ENCODE data around the gene BDKRB2. TPM values are rescaled to one million over a fixed set of nuclear protein-coding genes. Genes with fewer than 3 reads are reported as not detected.

Gene BDKRB2
- polyA plus RNA-seq, 2 of the 4 experiments (the other 2 are of a cell fraction) = 13.9 to 21.6 TPM

DNA sequence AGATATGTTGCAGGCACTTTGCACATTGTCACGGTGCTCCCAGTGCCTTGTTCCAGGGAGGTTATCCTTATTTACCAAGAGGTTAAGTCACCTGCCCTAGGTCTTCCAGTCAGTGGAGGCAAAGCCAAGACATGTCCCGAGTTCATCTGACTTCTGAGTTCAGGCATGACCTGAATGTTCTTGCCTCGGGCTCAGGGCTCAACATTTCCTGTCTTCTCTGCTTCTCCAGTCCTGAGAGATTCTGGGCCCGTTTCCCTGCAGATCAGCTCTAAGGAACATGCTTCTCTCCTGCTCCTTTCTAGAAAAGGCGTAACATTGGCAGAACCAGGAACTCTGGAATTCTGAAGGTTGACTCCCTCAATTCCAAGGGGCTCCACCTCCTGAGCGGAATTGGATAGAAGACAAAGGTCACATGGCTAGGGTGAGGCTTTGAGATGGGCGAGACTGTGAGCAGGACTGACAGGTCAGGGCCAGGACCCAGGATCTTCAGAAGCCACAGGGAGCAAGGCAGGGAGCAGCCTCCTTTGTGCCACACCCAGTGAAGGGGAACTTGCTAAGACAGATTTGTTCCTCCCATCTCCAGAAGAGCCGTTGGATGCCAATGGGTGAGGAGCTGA, 19.9 kb downstream of the BDKRB2 start:
- CTCF ChIA-PET = interaction anchor here (1.3 to 2.5 kb wide), 3 partner anchors 51 to 124 kb away, joined by 4 to 10 read pairs (median 5); no protein-coding TSS in a partner anchor
- H3K27ac ChIP-seq = peak overlapping the region in 1 of 2 experiments; percentile 40; a peak in 1 of 6 replicates
- H3K4me2 ChIP-seq = no peak overlapping the region
- TF ChIP-seq, protein P1, sequence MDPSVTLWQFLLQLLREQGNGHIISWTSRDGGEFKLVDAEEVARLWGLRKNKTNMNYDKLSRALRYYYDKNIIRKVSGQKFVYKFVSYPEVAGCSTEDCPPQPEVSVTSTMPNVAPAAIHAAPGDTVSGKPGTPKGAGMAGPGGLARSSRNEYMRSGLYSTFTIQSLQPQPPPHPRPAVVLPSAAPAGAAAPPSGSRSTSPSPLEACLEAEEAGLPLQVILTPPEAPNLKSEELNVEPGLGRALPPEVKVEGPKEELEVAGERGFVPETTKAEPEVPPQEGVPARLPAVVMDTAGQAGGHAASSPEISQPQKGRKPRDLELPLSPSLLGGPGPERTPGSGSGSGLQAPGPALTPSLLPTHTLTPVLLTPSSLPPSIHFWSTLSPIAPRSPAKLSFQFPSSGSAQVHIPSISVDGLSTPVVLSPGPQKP (IDR thresholded peaks at IDR 0.05; ENCODE audit: low read depth, low read length) = no peak
- no peak; a peak in 1 of 6 replicates for ATAC-seq
- no peaks in the 10 kb centered on the region for H3K9me3 ChIP-seq
- POLR2A ChIA-PET = no interaction called here
- H3K4me1 ChIP-seq = peaks cover 30% of the 10 kb centered on the region
- H3K4me3 ChIP-seq = no peak overlapping the region
- no peak for FAIRE-seq
- 68% methylated on average over 8 of the region's 8 CpGs for WGBS (ENCODE audit: missing lambda C conversion rate)
- DNase-seq (ENCODE audit: low read depth in 1 of 2, low spot score in 1 of 2) = no peak

DNA sequence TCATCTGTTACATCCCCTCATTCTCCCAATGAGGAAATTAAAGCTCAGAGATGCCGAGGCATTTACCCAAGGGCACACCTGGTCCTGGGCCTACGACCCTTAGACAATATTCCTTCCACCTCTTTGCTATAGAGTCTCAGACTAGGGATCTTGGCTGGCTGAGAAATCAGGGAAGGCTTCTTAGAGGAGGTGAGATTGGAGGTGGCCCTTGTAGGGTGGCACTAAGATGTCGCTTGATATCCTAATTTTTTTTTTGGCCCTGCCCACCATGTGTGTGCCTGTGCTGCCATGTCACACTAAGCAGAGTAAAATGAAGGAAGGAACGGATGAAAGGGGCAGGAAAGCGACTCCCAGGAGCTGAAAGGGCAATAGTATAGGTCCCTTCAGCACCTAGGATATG, 20.6 kb downstream of the BDKRB2 start:
- TF ChIP-seq ZNF302 (CRISPR knock-in tag; IDR thresholded peaks at IDR 0.05) (no peak), RNF2 (IDR thresholded peaks at IDR 0.05; ENCODE audit: borderline replicate concordance, low read depth) (no peak), FOXS1 (CRISPR knock-in tag; IDR thresholded peaks at IDR 0.05) (no peak), NR3C1 (IDR thresholded peaks at IDR 0.05) (no peak), HOXA7 (CRISPR knock-in tag; IDR thresholded peaks at IDR 0.05) (no peak), ZFP36 (IDR thresholded peaks at IDR 0.05; ENCODE audit: borderline replicate concordance, partially characterized antibody) (peak; percentile 45)
- TF ChIP-seq, protein P2, sequence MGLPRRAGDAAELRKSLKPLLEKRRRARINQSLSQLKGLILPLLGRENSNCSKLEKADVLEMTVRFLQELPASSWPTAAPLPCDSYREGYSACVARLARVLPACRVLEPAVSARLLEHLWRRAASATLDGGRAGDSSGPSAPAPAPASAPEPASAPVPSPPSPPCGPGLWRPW (IDR thresholded peaks at IDR 0.05) = no peak
- ChIA-PET CTCF (interaction anchor here (0.9 to 2.5 kb wide), 3 partner anchors 9 to 124 kb away, joined by 3 to 10 read pairs (median 5); no protein-coding TSS in a partner anchor), POLR2A (no interaction called here)
- Histone ChIP-seq H3K9me3 (no peaks in the 10 kb centered on the region), H3K27ac (peak overlapping the region in 1 of 2 experiments; percentile 40; a peak in 4 of 6 replicates), H3K4me1 (peaks cover 30% of the 10 kb centered on the region), H3K4me3 (no peak overlapping the region), H3K4me2 (peak overlapping the region; percentile 0; the same call in 2 of the 3 replicates)
- WGBS (ENCODE audit: missing lambda C conversion rate) = 86% methylated on average over 5 of the region's 5 CpGs
- no peak for FAIRE-seq
- no peak for ATAC-seq
- DNase-seq (ENCODE audit: low read depth in 1 of 2, low spot score in 1 of 2) = no peak

DNA sequence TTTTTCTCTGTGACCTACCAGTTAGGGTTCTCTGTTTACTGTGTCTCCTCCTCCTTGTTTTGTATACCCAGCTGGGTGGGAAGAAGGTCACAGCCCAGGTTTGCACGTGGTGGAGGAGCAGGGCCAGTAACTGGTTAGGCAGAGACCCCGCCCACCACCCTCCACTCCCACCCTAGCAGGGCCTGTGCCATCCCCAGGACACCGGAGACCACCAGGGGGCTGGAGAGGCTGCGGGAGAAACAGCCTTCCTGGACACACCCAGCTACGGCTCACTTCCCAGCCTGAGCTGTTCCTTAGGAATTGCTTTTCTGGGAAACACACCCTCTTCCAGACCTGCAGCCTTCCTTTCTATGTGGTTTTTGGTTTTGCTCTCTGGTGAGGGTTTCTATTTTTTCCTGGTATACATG, 21.1 kb downstream of the BDKRB2 start:
- POLR2A ChIA-PET = no interaction called here
- peaks cover 26% of the 10 kb centered on the region for H3K4me1 ChIP-seq
- H3K4me2 ChIP-seq = peak overlapping the region; percentile 0; the same call in 1 of the 3 replicates
- CTCF ChIA-PET = interaction anchor here (0.9 to 2.5 kb wide), 3 partner anchors 9 to 125 kb away, joined by 3 to 10 read pairs (median 5); no protein-coding TSS in a partner anchor
- no peak for FAIRE-seq
- DNase-seq (ENCODE audit: low read depth in 1 of 2, low spot score in 1 of 2) = peak in 1 of 2 experiments; percentile 41
- 34% methylated on average over 3 of the region's 5 CpGs for WGBS (ENCODE audit: missing lambda C conversion rate)
- peak overlapping the region in 1 of 2 experiments; percentile 40; a peak in 4 of 6 replicates for H3K27ac ChIP-seq
- ATAC-seq = peak; percentile 61 to 84
- H3K4me3 ChIP-seq = no peak overlapping the region
- H3K9me3 ChIP-seq = no peaks in the 10 kb centered on the region
- TF ChIP-seq NPAS2 (CRISPR knock-in tag; IDR thresholded peaks at IDR 0.05; ENCODE audit: borderline replicate concordance) (no peak), FOXS1 (CRISPR knock-in tag; IDR thresholded peaks at IDR 0.05) (no peak), SREBF2 (IDR thresholded peaks at IDR 0.05) (no peak), ZSCAN20 (CRISPR knock-in tag; IDR thresholded peaks at IDR 0.05) (no peak), CEBPB (IDR thresholded peaks at IDR 0.05) (no peak), NR3C1 (IDR thresholded peaks at IDR 0.05) (no peak), EP300 (IDR thresholded peaks at IDR 0.05) (no peak)
- TF ChIP-seq, protein P3, sequence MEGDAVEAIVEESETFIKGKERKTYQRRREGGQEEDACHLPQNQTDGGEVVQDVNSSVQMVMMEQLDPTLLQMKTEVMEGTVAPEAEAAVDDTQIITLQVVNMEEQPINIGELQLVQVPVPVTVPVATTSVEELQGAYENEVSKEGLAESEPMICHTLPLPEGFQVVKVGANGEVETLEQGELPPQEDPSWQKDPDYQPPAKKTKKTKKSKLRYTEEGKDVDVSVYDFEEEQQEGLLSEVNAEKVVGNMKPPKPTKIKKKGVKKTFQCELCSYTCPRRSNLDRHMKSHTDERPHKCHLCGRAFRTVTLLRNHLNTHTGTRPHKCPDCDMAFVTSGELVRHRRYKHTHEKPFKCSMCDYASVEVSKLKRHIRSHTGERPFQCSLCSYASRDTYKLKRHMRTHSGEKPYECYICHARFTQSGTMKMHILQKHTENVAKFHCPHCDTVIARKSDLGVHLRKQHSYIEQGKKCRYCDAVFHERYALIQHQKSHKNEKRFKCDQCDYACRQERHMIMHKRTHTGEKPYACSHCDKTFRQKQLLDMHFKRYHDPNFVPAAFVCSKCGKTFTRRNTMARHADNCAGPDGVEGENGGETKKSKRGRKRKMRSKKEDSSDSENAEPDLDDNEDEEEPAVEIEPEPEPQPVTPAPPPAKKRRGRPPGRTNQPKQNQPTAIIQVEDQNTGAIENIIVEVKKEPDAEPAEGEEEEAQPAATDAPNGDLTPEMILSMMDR (IDR thresholded peaks at IDR 0.05) = no peak
- TF ChIP-seq, protein P1 (IDR thresholded peaks at IDR 0.05; ENCODE audit: low read depth, low read length) = no peak
